Activated CD8-positive, alpha-beta memory T cell treated with anti-CD3 and anti-CD28 coated beads, Interleukin-2, amount 50 U/mL, for 1 hour (primary cell): Measurements from ENCODE around the gene SACM1L.
"Not testable (repeated sequence)": the region's sequence is repeated elsewhere in the genome, so short reads cannot be mapped to it uniquely, and the experiment has no call there.

ENCODE experiments used
- DNase-seq: peaks from one replicate; pipeline ENCODE4 v3.0.0-alpha.2; 2020; ENCODE audit errors: extremely low read depth

Gene SACM1L

DNA sequence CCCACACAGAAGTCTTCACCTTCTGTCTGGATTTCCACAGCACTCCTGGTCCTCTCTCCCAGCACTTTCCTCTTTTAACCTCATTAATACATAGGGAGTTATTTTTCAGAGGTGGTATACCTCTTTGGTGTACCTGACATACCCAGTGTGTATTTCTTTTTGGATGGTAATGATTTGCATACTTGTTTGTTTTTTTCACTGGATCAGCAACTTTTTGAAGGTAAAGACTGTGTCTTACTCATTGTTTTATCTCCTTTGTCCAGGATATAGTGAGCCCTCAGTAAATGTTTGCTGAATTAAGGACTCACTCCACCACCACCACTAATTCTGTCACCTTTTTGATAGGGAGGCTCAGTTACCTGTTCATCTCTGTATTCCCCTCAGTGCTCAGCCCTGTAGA lies 52.1 kb downstream of the SACM1L start:
- DNase-seq: no peak

DNA sequence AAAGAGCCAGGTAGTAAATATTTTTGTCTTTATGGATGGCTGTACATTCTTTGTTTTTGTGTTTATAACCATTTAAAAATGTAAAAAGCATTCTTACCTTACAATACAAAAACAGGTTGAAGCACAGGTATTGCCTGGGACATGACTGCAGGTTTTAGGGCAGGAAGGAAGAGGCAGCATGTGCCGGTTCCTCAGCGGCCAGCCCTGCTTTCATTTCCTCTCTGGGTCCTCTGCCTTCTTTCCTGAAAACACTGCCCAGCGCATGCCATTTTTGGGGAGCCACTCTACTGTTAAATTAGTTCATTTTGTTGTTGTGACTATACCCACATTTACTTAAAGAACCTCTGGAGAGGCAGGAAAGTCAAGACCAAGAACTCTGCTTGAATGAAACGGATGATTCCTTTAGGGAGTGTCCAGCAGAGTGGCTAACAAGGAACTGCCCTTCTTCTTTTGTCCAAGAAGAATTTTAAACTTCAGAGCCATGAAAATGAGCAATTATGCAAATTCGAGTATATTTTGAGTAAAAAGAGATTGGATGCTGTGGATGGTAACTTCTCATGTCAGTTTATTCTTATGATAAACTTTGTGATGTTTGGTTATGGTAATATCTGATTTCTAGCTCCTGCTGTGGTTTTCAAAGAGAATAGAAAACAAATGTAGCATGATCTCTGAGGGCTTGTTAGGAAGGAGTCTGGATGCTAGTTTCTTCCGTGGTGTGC lies 52.7 kb downstream of the SACM1L start:
- no peak for DNase-seq

DNA sequence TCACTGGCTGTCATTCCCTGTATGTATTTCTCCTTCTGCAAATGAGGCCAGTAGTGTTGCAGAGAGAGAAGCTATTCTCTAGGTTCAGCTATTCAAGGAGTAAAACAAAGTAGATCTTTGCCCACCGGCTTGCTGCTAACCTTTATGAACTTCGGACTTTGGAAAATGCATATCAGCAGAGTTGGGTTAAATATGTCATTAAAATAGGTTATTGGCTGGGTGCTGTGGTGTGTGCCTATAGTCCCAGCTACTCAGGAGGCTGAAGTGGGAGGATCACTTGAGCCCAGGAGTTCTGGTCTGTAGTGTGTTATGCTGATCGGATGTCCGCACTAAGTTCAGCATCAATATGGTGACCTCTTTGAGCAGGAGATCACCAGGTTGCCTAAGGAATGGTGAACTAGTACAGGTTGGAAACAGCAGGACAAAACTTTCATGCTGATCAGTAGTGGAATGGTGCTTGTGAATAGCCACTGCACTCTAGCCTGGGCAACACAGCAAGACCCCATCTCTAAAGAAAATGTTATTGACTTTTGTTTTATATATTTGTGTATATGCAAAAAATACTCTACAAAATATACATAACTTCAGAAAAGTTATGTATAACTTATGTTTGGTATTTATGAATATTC lies 53.4 kb downstream of the SACM1L start:
- no peak for DNase-seq

DNA sequence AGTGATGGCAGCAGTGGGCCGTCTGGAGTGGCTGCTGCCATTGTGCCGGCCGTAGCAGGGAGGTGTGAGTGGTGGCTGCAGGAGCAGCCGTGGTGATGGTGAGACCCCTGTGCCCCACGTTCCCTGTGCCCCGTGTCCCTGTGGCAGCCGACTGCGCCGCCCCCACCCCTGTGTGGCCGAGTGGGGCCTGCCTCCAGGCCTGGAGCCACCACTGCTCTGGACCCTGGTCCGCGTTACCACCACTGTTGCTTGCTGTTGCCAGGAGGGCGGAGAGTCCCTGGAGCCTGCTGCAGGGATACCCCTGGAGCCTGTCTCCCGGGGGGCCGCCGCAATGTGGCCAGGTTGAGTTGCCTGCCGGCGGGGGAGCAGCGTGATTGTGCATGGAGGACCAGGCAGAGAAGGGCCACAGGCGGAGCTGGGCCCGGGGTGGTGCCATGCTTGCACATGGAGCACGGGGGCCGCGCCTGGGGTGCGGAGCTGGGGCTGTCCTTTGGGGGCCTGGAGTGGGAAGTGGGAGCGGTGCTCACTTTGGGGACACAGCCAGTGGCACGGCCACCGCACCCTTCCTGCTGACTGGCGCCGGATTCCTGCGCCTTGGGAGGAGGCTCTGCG lies 57.1 kb downstream of the SACM1L start:
- no peak for DNase-seq

DNA sequence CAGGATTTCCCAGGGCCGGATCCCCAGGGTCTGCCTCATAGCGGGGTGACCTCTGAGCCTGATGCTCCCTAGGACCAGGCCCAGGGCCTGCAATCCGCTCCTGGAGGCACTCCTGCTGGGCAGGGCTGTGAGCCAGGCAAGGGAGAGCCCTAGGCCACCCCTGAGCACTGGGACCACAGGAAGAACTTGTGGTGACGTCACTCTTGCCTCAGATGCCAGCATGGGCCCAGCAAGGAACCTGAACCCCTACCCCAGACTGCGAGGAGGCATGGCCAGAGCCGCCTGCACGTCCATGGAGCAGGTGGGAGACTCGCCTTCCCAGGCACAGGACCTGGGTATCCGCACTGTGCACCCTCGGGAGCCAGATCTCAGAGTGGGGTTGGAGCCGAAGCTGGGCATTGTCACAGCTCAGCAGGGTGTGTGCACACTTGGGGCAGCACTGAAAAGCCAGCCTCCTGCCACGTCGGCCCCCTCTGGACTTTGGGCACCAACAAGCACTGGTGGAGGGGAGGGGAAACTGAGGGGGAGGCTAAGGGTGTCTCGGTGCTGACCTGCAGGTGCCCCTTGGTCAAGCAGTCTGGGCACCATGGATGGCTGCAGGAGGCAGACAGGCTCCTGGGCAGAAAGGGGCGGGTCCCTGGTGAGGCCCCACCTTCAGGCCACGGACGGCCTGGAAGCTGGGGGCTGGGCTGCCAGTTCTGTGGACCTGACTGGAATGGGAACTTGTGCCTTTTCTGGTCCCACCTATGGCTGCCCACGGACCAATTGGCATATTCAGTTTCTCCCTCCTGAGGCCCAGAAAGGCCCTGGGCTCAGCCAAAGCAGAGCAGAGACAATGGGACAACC lies 57.8 kb downstream of the SACM1L start:
- DNase-seq: no peak

DNA sequence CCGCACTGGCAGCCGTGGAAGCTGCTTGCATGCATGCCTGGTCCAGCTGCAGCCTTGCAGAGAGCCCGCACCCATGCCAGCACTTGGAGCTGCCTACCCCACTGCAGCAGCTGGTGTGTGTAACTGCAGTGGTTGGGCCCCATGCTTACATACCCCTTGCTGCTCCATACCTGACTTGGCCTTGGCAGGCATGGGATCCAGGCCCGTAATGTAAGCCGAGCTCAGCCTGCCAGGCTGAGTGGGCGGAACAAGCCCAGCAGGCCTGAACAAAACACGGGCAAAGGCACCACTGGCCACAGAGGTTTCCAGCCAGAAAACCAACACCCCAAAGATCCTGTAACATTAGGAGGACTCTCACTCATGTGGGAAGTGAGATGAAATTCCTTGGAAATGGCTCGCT lies 58.9 kb downstream of the SACM1L start:
- DNase-seq: no peak

DNA sequence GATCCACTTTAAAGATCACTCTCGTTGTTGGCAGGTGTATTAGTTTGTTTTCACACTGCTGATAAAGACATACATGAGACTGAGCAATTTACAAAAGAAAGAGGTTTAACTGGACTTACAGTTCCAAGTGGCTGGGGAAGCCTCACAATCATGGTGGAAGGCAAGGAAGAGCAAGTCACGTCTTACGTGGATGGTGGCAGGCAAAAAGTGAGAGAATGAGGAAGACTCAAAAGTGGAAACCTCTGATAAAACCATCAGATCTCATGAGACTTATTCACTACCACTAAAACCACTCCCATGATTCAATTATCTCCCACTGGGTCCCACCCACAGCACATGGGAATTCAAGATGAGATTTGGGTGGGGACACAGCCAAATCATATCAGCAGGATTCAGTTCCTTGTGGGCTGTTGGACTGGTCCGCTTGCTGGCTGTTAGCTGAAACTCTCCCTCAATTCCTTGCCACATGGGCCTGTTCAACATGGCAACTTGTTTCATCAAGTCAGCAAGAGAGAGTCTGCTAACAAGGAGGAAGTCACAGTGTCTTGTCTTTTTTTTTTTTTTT lies 59.9 kb downstream of the SACM1L start:
- not testable (repeated sequence) for DNase-seq

DNA sequence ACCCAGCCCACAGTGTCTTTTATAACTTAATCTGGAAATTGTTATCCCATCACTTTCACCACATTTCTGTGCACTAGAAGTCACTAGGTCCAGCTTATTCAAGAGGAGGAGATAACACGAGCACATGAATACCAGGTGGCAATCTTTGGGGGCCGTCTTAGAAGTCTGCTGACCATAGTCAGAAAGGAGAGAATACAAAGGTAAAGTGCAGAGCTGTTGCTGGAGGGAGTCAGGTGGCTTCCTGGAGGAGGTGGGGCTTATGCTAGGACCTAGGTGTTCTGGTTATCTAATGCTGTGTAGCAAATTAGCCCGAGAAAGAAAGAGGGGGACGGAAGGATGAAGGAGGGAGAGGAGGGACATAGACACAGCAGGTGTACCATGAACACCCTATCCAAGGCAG lies 60.7 kb downstream of the SACM1L start:
- no peak for DNase-seq

DNA sequence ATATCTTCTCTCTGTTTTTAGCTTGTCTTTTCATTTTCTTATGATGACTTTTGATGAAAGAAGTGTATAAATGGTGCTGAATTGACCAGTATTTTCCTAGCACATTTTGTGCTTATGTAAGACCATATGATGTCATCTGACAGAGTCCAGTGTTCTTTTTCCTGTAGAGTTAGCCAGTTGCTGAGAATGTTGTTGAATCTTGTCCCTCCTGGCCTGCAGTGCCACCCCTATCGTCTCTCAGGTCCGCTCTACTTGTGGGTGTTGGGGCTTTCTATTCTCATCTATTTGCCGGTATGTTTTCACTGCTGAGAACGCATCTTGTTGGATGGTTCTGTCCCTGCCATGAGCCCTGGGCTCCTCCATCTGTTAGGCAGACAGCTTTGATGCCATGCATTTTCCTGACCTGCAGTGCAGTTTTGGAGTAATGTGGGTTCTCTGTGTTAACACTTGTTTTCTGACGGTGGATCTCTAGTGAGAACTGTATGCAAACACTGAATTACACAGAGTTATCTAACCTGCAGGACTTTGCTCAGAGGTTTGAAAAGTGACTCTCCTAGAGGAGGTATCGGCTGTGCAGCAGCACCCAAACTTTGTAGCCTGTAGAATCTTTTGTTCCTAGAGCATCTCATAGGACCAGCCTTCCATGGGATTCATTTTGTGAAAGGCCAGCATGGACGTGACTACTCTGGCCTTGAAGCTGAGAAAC lies 62.5 kb downstream of the SACM1L start:
- DNase-seq: no peak

DNA sequence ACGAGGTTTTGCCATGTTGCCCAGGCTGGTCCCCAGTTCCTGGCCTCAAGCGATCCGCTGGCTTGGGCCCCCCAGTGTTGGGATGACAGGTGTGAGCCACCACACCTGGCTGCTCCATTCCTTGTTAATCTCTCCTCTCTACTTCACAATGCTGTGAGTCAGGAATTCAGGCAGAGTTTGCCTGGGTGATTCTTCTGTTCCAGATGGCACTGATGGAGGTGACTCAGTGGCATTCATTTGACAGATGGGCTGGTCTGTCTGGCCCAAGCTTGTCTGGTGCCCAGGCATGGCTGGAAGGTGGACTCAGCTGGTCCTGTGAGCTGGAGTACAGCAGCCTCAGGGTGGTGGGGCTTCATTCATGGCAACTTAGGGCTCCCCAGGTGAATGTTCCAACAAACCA lies 63.9 kb downstream of the SACM1L start:
- no peak for DNase-seq

DNA sequence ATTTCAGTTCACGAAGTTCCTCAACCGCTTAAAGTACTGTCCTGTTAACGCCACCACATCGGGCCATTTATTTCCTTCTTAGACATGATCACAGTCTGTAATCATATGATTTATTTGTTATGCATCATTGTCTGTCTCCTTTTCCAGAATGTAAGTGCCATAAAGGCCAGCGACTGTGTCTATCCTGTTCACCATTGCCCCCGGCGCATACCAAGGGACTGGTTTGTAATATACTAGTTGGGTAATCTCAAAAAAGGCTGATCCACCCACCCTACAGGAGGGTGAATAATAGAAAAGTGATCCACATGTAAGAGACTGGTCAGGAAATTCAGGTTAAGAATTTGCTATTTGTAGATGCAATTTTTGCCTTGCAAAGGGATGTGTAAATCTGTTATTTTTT lies 65.3 kb downstream of the SACM1L start:
- no peak for DNase-seq

DNA sequence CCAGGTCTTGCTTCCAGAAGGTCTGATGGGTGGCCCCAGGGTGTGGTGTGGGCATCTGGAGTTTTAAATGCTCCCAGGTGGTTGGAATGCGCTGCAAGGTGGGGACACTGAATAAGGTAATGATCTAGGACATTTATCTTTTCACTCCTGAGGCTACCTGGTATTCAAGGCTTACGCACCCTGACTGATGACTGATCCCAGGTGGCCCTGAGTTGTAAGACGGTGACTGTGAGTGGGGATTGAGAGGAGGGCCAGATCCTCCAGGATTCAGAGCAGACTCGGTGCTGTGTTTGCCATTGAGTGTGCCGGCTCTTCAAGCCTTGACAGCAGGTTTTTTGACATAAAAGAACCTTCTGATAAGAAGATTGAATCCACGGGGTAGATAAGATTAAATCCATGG lies 66.9 kb downstream of the SACM1L start:
- no peak for DNase-seq

DNA sequence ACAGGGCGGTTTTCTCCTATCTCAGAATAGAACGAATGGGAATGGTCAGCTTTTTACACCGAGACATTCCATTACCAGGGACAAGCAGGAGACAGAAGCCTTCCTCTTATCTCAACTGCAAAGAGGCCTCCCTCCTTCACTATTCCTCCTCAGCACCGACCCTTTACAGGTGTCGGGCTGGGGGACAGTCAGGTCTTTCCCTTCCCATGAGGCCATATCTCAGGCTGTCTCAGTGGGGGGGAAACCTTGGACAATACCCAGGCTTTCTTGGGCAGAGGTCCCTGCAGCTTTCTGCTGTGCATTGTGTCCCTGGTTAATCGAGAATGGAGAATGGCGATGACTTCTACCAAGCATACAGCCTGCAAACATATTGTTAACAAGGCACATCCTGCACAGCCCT lies 67.9 kb downstream of the SACM1L start:
- DNase-seq: not testable (repeated sequence)

DNA sequence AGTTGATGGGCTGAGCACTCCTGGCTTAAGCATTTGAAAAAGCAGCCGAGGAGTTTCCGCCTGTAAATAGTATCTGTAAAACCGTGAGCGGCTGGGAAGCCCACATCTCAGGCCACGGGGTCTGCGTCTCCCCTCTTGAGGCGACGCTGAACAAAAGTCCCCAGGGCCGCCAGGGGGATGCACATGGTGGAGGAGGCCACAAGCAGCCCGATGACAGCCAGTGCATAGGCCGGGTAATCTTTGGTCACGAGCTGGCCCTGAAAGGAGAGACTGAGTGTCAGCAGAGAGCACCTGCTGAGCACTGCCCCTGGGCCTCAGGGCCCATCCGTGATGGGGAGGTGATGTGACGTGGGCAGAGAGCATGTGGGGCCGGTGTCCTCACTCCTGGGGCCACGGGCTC lies 69.7 kb downstream of the SACM1L start:
- DNase-seq: no peak

DNA sequence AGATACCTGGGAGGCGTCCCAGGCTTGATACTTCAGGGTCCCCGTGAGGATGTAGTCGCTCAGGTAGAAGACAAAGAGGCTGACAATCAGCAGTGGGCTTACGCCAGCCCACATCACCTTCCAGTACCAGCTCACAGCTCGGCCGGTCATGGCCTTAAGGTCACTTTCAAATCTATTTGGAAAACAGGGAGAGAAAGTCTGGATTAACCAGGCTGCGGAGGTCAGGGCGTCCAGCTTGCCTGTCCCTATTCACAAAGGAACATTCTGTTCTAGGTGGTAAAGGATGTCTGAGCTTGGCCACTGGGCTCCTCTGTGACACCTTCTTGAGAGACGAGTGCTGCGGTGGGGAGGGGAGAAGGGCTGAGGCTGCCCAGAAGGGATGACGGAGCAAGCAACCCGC lies 70.7 kb downstream of the SACM1L start:
- DNase-seq: no peak

DNA sequence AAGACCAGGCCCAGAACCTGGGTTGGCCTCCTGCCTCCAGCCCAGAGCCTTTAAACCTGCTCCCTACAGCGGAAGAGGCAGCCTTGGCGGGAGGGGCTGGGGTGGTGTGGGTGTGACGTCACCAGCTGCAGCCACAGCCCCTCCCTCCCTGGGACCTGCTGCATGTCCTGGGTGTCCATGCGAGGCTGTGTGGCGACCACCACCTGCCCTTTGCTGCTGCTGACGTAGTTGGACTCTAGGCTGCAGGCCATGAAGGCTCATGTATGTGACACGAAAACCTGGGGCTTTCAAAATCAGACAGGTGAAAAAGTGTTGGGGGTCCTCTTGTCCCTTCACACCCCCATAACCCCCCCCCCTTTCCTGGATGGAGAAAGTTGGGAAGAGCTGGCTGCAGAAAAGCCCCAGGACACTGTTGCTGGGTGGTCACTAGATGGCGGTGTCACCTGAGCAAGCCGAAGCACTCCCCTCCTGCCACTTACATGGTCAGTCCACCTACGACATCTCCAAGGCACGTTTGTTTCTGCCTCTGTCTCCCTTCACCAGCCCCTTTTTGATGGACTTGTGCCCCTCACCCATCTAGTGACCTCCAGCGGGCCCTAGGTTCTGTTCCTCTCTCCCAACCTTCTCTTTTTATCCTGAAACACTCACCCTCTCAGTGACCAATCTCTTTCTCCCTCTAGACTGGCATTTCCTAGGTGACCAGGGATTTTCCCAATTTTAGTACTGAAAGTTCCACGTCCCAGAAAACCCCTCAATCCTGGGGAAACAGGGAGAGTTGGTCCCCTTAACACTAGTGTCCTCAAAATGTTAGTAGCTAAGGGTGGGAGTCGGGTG lies 71.9 kb downstream of the SACM1L start:
- no peak for DNase-seq

DNA sequence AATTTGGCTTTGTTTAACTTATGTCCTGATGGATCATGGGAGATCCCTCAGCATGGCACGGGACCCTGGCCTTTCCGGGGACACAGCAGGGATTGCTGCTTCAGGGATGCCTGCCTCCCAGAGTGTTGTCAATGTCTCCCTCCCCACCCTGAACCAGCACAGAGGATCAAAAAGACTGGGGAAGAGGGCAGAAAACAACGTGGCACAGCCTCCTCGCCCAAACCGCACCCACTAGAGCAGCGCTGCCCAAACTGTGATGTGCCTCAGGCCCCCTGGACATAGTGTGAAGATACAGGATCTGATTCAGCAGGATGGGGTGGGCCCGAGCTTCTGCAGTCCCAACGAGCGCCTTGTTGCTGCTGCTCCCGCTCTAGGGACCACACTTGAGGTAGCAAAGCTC lies 72.6 kb downstream of the SACM1L start:
- DNase-seq: no peak

DNA sequence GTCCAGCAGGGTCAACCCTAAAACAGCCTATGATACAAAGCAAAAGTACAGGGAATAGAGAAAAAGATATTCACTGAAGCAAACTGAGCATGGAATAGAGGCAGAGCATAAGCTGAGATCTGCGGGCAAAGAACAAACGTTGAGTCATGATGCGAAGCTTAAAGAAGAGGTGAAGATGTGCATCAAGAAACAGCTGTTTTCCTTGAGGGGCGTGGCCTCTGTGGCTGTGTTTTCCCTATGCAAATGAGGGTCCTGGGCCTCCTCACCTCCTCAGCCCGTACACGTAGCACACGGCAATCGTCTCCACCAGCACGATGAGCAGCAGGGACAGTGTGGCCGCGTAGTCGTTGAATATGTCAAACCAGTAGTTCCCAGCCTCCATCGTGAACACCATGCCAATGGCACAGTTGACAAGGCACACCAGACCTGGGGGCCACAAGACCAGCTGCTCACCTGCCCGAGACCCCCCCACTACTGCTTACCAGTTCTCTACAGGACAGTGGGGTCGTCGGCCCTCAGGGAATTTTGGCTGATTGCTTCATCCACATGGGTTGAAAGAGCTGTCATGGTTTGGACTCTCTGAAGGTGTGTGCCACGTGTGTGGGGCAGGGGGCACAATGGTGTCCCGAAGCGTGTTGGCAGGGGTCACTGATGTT lies 73.6 kb downstream of the SACM1L start:
- DNase-seq: no peak

DNA sequence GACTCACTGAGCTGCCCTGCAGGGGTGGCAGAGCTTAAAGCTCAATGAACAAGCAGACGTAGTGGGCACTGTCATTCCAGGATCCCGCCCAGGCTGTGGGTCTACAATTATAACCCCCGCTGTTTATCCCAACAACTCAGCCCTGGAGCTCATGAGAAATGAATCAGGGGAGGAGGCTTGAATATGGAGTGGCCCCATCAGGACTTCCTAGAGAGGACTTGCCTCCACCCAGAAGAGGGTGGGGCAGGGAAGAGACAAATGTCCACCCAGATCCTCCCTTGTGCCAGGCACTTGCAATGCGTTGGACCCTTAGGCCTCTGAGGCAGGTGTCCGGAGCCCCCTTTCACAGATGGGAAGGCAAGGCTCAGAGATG lies 74.1 kb downstream of the SACM1L start:
- DNase-seq: no peak

DNA sequence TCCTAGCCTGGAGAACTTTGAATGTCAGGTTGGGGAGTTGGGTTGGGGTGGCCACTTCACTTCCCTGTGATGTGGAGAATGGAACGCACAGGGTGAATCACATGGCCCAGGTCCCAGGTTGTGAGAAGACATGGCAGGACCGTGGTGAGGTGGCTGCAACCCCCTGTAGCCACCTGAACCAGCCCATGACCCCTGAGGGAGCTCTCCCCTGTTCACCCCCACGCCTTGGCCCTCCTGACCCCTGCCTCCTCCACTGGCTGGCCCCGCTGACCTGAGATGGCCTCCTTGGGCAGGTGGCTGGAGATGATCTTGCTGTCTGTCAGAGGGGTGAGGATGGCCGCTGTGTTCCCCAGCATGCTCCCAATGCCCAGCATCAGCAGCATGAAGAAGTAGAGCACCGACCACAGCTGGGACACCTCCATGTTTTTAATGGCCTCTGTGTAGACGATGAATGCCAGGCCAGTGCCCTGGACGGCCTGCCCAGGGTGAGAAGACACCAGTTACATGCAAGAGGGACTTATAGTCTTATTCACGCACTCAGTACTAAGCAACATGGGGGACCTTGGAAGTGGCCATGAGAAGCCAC lies 76.2 kb downstream of the SACM1L start:
- DNase-seq: no peak
